Globus pallidus (tissue), 1 donor: ENCODE results near the gene MRPS10.
"Not testable (repeated sequence)": the region's sequence is repeated elsewhere in the genome, so short reads cannot be mapped to it uniquely, and the experiment has no call there.

Experiments used
- DNase-seq: peaks from one replicate; pipeline ENCODE4 v3.0.0-alpha.2; 2015; ENCODE audit warnings: low spot score

Gene MRPS10

GRCh38 chr6:42239333-42239732, 21.7 kb upstream of the MRPS10 start:
- no peak for DNase-seq

GRCh38 chr6:42237857-42238256, 20.2 kb upstream of the MRPS10 start:
- no peak for DNase-seq

- DNase-seq: no peak
These were observed 19.2 kb upstream of the MRPS10 start for GRCh38 chr6:42236682-42237473.

- no peak for DNase-seq
These were observed 18.4 kb upstream of the MRPS10 start for GRCh38 chr6:42236030-42236429.

- no peak for DNase-seq
These were observed 14.4 kb upstream of the MRPS10 start for GRCh38 chr6:42232035-42232434.

- no peak for DNase-seq
These were observed 13.0 kb upstream of the MRPS10 start for GRCh38 chr6:42230345-42231321.

- no peak for DNase-seq
These were observed 12.0 kb upstream of the MRPS10 start for GRCh38 chr6:42229506-42230119.

- DNase-seq: no peak
These were observed 10.6 kb upstream of the MRPS10 start for GRCh38 chr6:42228305-42228704.

- DNase-seq: no peak
These were observed 9.7 kb upstream of the MRPS10 start for GRCh38 chr6:42227173-42227850.

- DNase-seq: no peak
These were observed 9.0 kb upstream of the MRPS10 start for GRCh38 chr6:42226645-42227143.

- no peak for DNase-seq
These were observed 8.5 kb upstream of the MRPS10 start for GRCh38 chr6:42226161-42226611.

- no peak for DNase-seq
These were observed 7.8 kb upstream of the MRPS10 start for GRCh38 chr6:42225419-42225818.

- DNase-seq: no peak
These were observed 7.3 kb upstream of the MRPS10 start for GRCh38 chr6:42225029-42225339.

GRCh38 chr6:42224222-42225028, 6.8 kb upstream of the MRPS10 start:
- no peak for DNase-seq

- DNase-seq: no peak
These were observed 4.8 kb upstream of the MRPS10 start for GRCh38 chr6:42222448-42222847.

GRCh38 chr6:42221546-42221945, 3.9 kb upstream of the MRPS10 start:
- DNase-seq: no peak

GRCh38 chr6:42220807-42221206, 3.1 kb upstream of the MRPS10 start:
- no peak for DNase-seq

- peak; percentile 8 for DNase-seq
These were observed 523 bp downstream of the MRPS10 start for GRCh38 chr6:42217157-42217518.

- not testable (repeated sequence) for DNase-seq
These were observed 1.2 kb downstream of the MRPS10 start for GRCh38 chr6:42216495-42216894.

GRCh38 chr6:42212442-42212841, 5.2 kb downstream of the MRPS10 start:
- no peak for DNase-seq

- no peak for DNase-seq
These were observed 5.9 kb downstream of the MRPS10 start for GRCh38 chr6:42211726-42212125.
